Natural killer cell treated with Interleukin-12 subunit alpha and Interleukin-12 subunit beta and Interleukin-15 and Interleukin-18, amount 100 ng/mL, for 72 hours (primary cell): Measurements from ENCODE around the gene IGFBP6. TPM values are rescaled to one million over a fixed set of nuclear protein-coding genes. Genes with fewer than 3 reads are reported as not detected.

ENCODE experiments used
- total RNA-seq, 2 donors: library from RNA; stranded (reverse); gene quantifications; one replicate each; pipeline ENCODE4 v1.2.3, GENCODE V29; 2022

IGFBP6 gene
- total RNA-seq, 2 donors from 2014 or later = not detected

Other genes starting within 250 kb of the IGFBP6 start
- not detected for gene KRT78, start 248.7 kb upstream of the IGFBP6 start, total RNA-seq
- gene KRT8, start 192.6 kb upstream of the IGFBP6 start, total RNA-seq = under 1 TPM in 1 of 2 donors, not detected in 1; 0.33 TPM
- gene KRT18, start 148.5 kb upstream of the IGFBP6 start, total RNA-seq = under 1 TPM; 0.67 to 0.74 TPM
- gene EIF4B, start 91.2 kb upstream of the IGFBP6 start, total RNA-seq = 100 to 1,000 TPM; 340 to 372 TPM
- 1 to 10 TPM; 2.4 to 2.8 TPM for gene TNS2, start 47.6 kb upstream of the IGFBP6 start, total RNA-seq
- gene SPRYD3, start 18.3 kb upstream of the IGFBP6 start, total RNA-seq = 10 to 100 TPM; 56.5 to 60.3 TPM
- gene SOAT2, start 5.8 kb downstream of the IGFBP6 start, total RNA-seq = under 1 TPM in 1 of 2 donors, not detected in 1; 0.26 TPM
- gene ZNF740, start 83.1 kb downstream of the IGFBP6 start, total RNA-seq = 10 to 100 TPM; 34.6 to 53.1 TPM
- 10 to 100 TPM; 26.0 to 43.2 TPM for gene CSAD, start 83.3 kb downstream of the IGFBP6 start, total RNA-seq
- 10 to 100 TPM; 53.0 to 81.0 TPM for gene ITGB7, start 109.6 kb downstream of the IGFBP6 start, total RNA-seq
- gene RARG, start 134.5 kb downstream of the IGFBP6 start, total RNA-seq = 10 to 100 TPM in 1 of 2 donors, 1 to 10 TPM in 1; 5.8 to 13.3 TPM
- gene ESPL1, start 170.6 kb downstream of the IGFBP6 start, total RNA-seq = 100 to 1,000 TPM in 1 of 2 donors, 10 to 100 TPM in 1; 35.2 to 127 TPM
- gene PFDN5, start 197.9 kb downstream of the IGFBP6 start, total RNA-seq = 100 to 1,000 TPM; 199 to 233 TPM
- gene MYG1, start 202.0 kb downstream of the IGFBP6 start, total RNA-seq = 10 to 100 TPM; 55.8 to 72.9 TPM
- gene AAAS, start 223.9 kb downstream of the IGFBP6 start, total RNA-seq = 10 to 100 TPM; 56.7 to 96.2 TPM
- gene SP7, start 238.7 kb downstream of the IGFBP6 start, total RNA-seq = not detected